HepG2 (cell line): Measurements from ENCODE around the gene TOPBP1. TPM values are rescaled to one million over a fixed set of nuclear protein-coding genes. Genes with fewer than 3 reads are reported as not detected.

ENCODE experiments used
- CENPBD1 ChIP-seq: sonication (generic); formaldehyde crosslinking; IDR thresholded peaks from 2 replicates; pipeline ENCODE4 v1.8.0; 2022; ENCODE audit warnings: missing genetic modification reagents, low read depth, mild to moderate bottlenecking, borderline replicate concordance
- HOMEZ ChIP-seq: IDR thresholded peaks from 2 replicates; pipeline ENCODE4 v1.6.1; 2016; ENCODE audit warnings: low read depth
- MAFG ChIP-seq: sonication (generic); formaldehyde crosslinking; IDR thresholded peaks from 2 replicates; pipeline ENCODE4 v1.5.1; 2020; ENCODE audit warnings: mild to moderate bottlenecking, missing genetic modification reagents
- MATR3 ChIP-seq: sonication (generic); formaldehyde crosslinking; IDR thresholded peaks from 2 replicates; pipeline ENCODE4 v1.4.0; 2020; ENCODE audit warnings: missing genetic modification reagents
- MEF2D ChIP-seq: sonication (generic); formaldehyde crosslinking; IDR thresholded peaks from 2 replicates; pipeline ENCODE4 v1.5.1; 2020; ENCODE audit warnings: mild to moderate bottlenecking, missing genetic modification reagents
- NBN ChIP-seq: fragments of 450-650 bp; conservative IDR thresholded peaks from 2 replicates; pipeline ENCODE4 v1.6.1; 2017
- NR2C2 ChIP-seq: sonication (generic); formaldehyde crosslinking; IDR thresholded peaks from 2 replicates; pipeline ENCODE4 v1.4.0; 2020; ENCODE audit warnings: missing genetic modification reagents, mild to moderate bottlenecking, moderate library complexity, borderline replicate concordance
- PAXIP1 ChIP-seq: sonication (generic); formaldehyde crosslinking; conservative IDR thresholded peaks from 2 replicates; pipeline ENCODE4 v1.4.0; 2020; ENCODE audit warnings: mild to moderate bottlenecking, missing genetic modification reagents, moderate library complexity
- PCBP2 ChIP-seq: fragments of 200-400 bp; formaldehyde crosslinking; optimal IDR thresholded peaks from 2 replicates; pipeline ENCODE3; 2018; ENCODE audit warnings: low read length, low read depth; ENCODE audit not compliant: poor library complexity, severe bottlenecking
- RARA ChIP-seq: IDR thresholded peaks from 2 replicates; pipeline ENCODE4 v1.6.1; 2016; ENCODE audit warnings: missing genetic modification reagents, missing compliant biosample characterization
- RORA ChIP-seq: sonication (generic); formaldehyde crosslinking; IDR thresholded peaks from 2 replicates; pipeline ENCODE4 v1.5.0; 2020; ENCODE audit warnings: mild to moderate bottlenecking, missing genetic modification reagents, moderate library complexity
- TBL1XR1 ChIP-seq: fragments of 150-350 bp; IDR thresholded peaks from 2 replicates; pipeline ENCODE4 v1.6.1; 2014; ENCODE audit warnings: borderline replicate concordance, low read length; ENCODE audit not compliant: partially characterized antibody
- THAP11 ChIP-seq: IDR thresholded peaks from 2 replicates; pipeline ENCODE4 v1.6.1; 2016; ENCODE audit warnings: missing biosample characterization, missing genetic modification reagents
- TRIM24 ChIP-seq: sonication (generic); formaldehyde crosslinking; IDR thresholded peaks from 2 replicates; pipeline ENCODE4 v1.8.0; 2022; ENCODE audit warnings: mild to moderate bottlenecking, missing genetic modification reagents
- XRCC5 ChIP-seq: fragments of 200-400 bp; formaldehyde crosslinking; optimal IDR thresholded peaks from 2 replicates; pipeline ENCODE3; 2017; ENCODE audit warnings: mild to moderate bottlenecking, low read length
- ZKSCAN8 ChIP-seq: IDR thresholded peaks from 2 replicates; pipeline ENCODE4 v1.6.1; 2016; ENCODE audit warnings: borderline replicate concordance, missing genetic modification reagents, missing compliant biosample characterization
- ZNF264 ChIP-seq: sonication (generic); formaldehyde crosslinking; IDR thresholded peaks from 2 replicates; pipeline ENCODE4 v1.4.0; 2020; ENCODE audit warnings: missing genetic modification reagents
- ZNF331 ChIP-seq: sonication (generic); formaldehyde crosslinking; IDR thresholded peaks from 2 replicates; pipeline ENCODE4 v1.4.0; 2020; ENCODE audit warnings: missing genetic modification reagents
- ZNF609 ChIP-seq: sonication (generic); formaldehyde crosslinking; IDR thresholded peaks from 2 replicates; pipeline ENCODE4 v1.4.0; 2020; ENCODE audit warnings: mild to moderate bottlenecking, missing genetic modification reagents, borderline replicate concordance
- ZNF782 ChIP-seq: sonication (generic); formaldehyde crosslinking; IDR thresholded peaks from 2 replicates; pipeline ENCODE4 v1.4.0; 2020; ENCODE audit warnings: missing genetic modification reagents, mild to moderate bottlenecking, borderline replicate concordance
- ZNF792 ChIP-seq: IDR thresholded peaks from 2 replicates; pipeline ENCODE4 v1.6.1; 2016
- ZNF883 ChIP-seq: sonication (generic); formaldehyde crosslinking; IDR thresholded peaks from 2 replicates; pipeline ENCODE4 v1.5.1; 2020; ENCODE audit warnings: mild to moderate bottlenecking, missing genetic modification reagents; ENCODE audit errors: not compliant biosample characterization
- polyA plus RNA-seq, 8 experiments: library from polyadenylated mRNA; depleted of rRNA in 3 of 8; stranded (reverse) in 7 of 8; unstranded in 1 of 8; fragments of >200 nt; fragmentation: Illumina TruSeq in 4 of 8; extraction: Trizol in 4 of 8; gene quantifications; 2 replicates each; pipeline versions ENCODE4 v1.2.1 to v1.2.3, GENCODE V29; 2011 to 2016; ENCODE audit warnings: low read depth in 4 of 8, missing spikeins in 1 of 8, mixed read lengths in 1 of 8; ENCODE audit not compliant: insufficient read depth in 1 of 8
- total RNA-seq, 5 experiments: library from RNA; depleted of rRNA; stranded (reverse); fragments of >200 nt; fragmentation: Illumina TruSeq; extraction: Trizol; gene quantifications; 2 replicates each; pipeline ENCODE4 v1.2.3, GENCODE V29; 2016; ENCODE audit warnings: low read depth in 1 of 5

The TOPBP1 gene
- total and polyA plus RNA-seq, 2 of the 13 experiments (the other 11 are each of a cell fraction or from before 2014, with no cell fraction given), result 24.3 to 42.9 TPM

- TF ChIP-seq PAXIP1 (CRISPR knock-in tag) (peak; percentile 91), XRCC5 (no peak), PCBP2 (no peak), HOMEZ (CRISPR knock-in tag) (no peak; the same call in 1 of the 2 replicates), ZKSCAN8 (CRISPR knock-in tag) (peak; percentile 39; the same call in 1 of the 2 replicates), THAP11 (CRISPR knock-in tag) (peak; percentile 61; the same call in 1 of the 2 replicates), ZNF609 (CRISPR knock-in tag) (peak; percentile 92), ZNF782 (CRISPR knock-in tag) (no peak), NBN (no peak), MEF2D (peak; percentile 70), CENPBD1 (no peak), TRIM24 (no peak), RARA (CRISPR knock-in tag) (peak; percentile 100), ZNF792 (CRISPR knock-in tag) (no peak; the same call in 1 of the 2 replicates), RORA (no peak), MATR3 (no peak), TBL1XR1 (peak; percentile 20), ZNF264 (CRISPR knock-in tag) (0 out of 2 replicates have a peak, but pooled peaks have one; percentile 64), ZNF883 (CRISPR knock-in tag) (no peak), NR2C2 (peak; percentile 89), MAFG (CRISPR knock-in tag) (no peak), ZNF331 (CRISPR knock-in tag) (no peak)
Observed at GRCh38 chr3:133703915-133704314, 42.2 kb upstream of the TOPBP1 start (continued).
